NCI-H146 treated with DMSO at 0.1 percent for 48 hours (cell line): Measurements from ENCODE around the gene JAKMIP2.
"Not testable (repeated sequence)": the region's sequence is repeated elsewhere in the genome, so short reads cannot be mapped to it uniquely, and the experiment has no call there.

Source experiments
- DNase-seq: peaks from one replicate; lab custom pipeline; 2025; ENCODE audit not compliant: unreplicated experiment; lab: John Stamatoyannopoulos, UW

Gene JAKMIP2

DNA sequence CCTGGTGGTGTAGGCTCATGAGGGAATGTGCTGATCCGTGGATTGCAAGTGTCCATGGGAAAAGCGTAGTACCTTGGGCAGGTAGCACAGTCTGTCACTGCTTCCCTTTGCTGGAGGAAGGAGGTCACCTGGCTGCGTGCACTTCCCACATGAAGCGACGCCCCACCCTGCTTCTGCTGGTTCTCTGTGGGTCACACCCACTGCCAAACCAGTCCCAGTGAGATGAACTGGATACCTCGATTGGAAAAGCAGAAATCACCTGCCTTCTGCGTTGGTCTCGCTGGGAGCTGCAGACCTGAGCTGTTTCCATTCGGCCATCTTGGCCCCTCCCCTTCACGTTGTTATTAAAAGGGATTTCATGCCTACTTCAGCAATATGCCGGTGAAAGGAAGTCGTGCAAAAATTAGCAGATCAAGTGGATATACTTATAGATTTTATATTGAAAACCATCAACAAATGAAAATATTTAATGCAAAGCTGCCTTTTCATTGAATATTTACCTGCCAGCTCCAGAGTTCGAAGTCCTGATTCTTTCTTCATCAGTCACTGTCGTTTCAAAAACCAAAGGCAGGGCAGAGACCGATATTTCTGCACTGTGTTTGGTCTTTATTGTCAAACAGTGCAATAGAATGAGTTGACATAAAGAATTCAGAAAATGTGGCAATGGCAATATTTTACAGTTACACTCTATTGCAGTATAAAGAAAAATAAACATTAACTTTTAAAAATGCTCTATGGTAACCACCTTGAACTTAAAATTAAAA is 123.2 kb downstream of the JAKMIP2 start:
- no peak for DNase-seq

GRCh38 chr5:147658293-147658932 is 124.1 kb downstream of the JAKMIP2 start:
- no peak for DNase-seq

DNA sequence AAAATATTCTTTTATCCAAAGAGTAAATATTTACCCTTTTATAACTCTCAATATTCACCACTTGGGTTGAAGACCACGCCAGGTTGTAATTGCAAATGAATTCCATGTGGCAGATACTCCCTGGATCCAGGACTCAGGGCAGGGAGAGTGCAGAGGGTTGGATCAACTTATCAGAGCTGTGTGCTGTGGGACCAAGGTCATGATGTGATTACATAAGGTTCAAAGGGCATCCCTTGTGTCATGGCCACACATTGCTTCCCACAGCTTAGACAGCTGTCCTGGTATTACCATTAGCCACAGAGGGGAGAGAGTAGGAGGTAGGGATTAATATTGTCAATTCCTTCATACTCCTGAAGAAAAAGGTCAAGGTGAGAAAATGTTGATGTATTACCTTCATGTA is 133.9 kb downstream of the JAKMIP2 start:
- no peak for DNase-seq

GRCh38 chr5:147645197-147645596 is 137.3 kb downstream of the JAKMIP2 start:
- no peak for DNase-seq

DNA sequence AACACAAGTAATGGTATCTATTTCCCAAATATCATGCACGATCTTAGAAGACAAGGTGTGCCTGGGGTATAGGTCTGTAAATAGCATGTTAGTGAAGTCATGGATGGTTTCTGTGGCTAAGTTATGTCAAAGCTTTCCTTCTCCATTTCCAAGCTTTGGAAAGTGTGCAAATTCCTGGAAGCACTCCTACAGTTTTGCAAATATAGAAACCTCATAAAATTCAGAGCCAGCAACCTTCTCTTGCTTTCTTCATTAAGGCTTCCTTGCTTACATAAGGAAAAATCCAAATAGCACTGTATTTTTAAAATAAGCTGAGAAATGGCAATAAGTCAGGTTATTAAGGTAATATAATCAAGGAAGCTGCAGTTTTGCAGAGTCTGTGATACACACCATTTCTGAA is 138.1 kb downstream of the JAKMIP2 start:
- DNase-seq: no peak

- no peak for DNase-seq
Measured at GRCh38 chr5:147643142-147643541, 139.4 kb downstream of the JAKMIP2 start.

DNA sequence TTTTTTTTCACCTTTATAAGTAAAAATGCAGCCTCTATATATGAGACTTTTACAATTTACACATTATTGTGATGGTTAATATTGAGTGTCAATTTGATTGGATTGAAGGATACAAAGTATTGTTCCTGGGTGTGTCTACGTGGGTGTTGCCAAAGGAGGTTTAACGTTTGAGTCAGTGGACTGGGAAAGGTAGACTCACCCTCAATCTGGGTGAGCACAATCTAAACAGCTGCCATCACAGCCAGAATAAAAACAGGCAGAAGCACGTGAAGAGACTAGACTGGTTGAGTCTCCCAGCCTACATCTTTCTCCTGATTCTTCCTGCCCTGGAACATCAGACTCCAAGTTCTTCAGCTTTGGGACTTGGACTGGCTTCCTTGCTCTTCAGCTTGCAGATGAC is 139.9 kb downstream of the JAKMIP2 start:
- DNase-seq: no peak

- DNase-seq: no peak
Measured at GRCh38 chr5:147639321-147639720, 143.2 kb downstream of the JAKMIP2 start.

DNA sequence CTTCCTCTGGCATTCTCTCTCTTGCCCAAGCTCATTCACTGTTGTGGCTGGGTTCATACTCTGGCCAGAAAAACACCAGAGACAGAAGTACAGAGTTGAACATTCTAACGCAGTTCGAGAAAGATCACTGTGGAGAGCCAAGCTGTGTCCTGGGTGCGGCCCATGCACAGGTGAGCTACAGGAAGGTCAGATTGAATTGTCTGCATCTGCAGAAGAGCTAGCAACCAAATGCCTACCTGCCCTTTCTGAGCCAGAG is 145.9 kb downstream of the JAKMIP2 start:
- DNase-seq: no peak

GRCh38 chr5:147635882-147636728 is 146.4 kb downstream of the JAKMIP2 start:
- no peak for DNase-seq

GRCh38 chr5:147635439-147635838 is 147.1 kb downstream of the JAKMIP2 start:
- not testable (repeated sequence) for DNase-seq

DNA sequence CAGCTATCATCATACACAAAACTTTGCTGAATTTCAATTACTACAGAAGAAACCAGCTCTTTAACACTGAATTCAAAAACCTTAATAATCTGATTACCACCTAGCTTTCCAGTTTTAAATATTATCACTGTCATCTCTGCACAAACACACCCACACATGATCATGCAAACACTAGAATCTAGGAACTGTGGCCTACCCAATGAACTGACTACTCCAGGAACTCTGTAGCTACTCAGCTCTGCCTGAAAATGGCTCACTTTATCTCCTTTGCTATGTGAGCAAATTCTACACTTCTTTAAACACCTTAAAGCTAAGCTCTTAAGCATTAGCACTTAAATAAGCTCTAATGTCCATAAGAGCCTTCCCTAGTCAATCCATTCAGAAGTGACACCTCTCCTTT is 149.4 kb downstream of the JAKMIP2 start:
- DNase-seq: no peak

- DNase-seq: no peak
Measured at GRCh38 chr5:147631428-147632003, 151.0 kb downstream of the JAKMIP2 start.

GRCh38 chr5:147629196-147629595 is 153.3 kb downstream of the JAKMIP2 start:
- DNase-seq: no peak

DNA sequence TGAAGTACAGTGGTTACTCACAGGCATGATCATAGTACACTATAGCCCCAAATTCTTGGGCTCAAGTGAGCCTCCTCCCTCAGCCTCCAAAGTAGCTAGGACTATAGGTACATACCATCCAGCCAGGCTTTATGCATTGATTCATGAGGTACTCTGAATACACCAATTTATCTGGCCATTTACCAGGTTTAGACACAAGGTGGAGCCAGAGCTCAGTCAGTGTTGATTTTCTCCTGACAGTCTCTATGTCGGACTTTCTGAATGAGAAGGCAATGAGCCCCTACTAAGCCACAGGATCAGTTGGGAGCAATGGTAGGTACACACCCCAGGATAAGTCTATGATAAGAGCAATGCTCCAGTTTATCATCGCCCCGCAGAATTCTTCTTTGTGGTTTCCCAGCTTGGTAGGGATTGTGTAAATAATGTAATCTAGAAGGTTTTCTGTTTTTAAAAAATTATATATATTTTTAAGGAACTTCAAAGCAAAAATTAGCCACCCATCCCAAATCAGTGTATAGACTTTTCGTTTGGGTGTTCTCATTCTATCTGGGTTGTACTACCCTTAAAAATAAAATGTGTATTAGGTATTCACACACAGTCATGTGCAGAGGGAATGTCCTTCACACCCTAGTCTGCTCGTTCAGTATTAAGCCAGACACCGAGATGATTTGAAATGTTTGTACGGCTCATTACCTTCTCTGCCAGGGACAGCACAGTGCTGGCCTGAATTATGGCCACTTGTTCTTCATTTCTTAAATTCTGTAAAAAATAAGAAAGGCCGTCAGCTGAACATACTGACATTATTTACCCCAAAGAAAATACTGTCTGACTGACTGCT is 154.3 kb downstream of the JAKMIP2 start:
- peak; percentile 11 for DNase-seq

GRCh38 chr5:147626464-147626863 is 156.1 kb downstream of the JAKMIP2 start:
- no peak for DNase-seq

DNA sequence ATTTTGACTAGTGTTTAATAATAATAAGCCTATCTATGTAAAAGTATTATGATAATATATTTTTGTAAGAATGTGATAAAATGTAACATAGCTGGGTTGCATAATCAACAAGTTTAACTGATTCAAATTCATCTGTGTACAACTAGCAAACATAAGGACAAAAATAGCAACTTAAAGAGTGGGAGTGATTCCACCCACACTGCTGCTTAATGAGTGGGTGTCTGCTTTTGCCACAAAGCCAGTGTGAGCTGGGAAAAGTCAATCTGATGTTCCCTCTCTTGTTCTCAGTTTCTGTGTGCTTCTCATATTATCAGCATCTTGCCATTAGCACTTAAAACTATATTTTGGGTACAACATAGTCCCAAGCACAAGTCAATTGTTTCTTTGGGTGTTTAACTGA is 161.5 kb downstream of the JAKMIP2 start:
- DNase-seq: no peak

DNA sequence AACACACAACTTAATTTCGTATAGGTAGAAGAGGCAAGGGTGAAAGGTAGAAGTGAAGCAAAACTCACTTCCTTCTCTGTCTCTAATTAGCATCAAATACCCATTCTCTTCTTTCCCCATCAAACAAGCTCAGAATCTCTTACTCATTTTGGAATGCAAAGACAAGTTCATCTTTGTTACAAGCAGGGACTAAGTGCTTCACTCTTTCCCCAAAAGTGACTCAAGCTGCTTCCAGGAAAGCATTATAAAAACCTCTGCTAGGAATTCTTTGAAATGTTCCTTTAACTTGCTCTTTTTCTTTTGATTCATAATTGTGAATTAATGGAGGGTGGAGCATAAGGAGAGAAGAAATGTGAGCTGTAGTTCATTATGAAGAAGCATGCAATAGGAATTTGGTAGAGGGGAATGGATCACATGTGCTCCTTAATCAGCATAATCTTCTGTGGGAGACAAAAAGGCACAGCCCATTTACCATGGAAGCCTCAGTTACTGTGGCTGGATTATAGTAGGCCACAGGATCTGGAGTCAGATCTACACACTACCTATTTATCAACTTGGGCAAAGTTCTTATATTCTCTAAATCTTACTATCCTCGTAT is 163.1 kb downstream of the JAKMIP2 start:
- no peak for DNase-seq

GRCh38 chr5:147617711-147618350 is 164.7 kb downstream of the JAKMIP2 start:
- DNase-seq: no peak

GRCh38 chr5:147617191-147617606 is 165.3 kb downstream of the JAKMIP2 start:
- DNase-seq: peak; percentile 11
